Measurements from ENCODE around the gene ZFR2.

- TF ChIP-seq CTCF (IDR thresholded peaks at IDR 0.05) (no peak), POLR2A (IDR thresholded peaks at IDR 0.05) (no peak)
Observed at GRCh38 chr19:3788996-3789778, 79.7 kb downstream of the ZFR2 start.
